GM21717 (cell line): ENCODE results near the gene CACNA1S.

Experiments used
- ATAC-seq: cut with Tn5 transposase; IDR thresholded peaks from one replicate; pipeline ENCODE4 v1.9.1; 2021; ENCODE audit warnings: mild to moderate bottlenecking, moderate library complexity; ENCODE audit not compliant: unreplicated experiment

CACNA1S gene

DNA sequence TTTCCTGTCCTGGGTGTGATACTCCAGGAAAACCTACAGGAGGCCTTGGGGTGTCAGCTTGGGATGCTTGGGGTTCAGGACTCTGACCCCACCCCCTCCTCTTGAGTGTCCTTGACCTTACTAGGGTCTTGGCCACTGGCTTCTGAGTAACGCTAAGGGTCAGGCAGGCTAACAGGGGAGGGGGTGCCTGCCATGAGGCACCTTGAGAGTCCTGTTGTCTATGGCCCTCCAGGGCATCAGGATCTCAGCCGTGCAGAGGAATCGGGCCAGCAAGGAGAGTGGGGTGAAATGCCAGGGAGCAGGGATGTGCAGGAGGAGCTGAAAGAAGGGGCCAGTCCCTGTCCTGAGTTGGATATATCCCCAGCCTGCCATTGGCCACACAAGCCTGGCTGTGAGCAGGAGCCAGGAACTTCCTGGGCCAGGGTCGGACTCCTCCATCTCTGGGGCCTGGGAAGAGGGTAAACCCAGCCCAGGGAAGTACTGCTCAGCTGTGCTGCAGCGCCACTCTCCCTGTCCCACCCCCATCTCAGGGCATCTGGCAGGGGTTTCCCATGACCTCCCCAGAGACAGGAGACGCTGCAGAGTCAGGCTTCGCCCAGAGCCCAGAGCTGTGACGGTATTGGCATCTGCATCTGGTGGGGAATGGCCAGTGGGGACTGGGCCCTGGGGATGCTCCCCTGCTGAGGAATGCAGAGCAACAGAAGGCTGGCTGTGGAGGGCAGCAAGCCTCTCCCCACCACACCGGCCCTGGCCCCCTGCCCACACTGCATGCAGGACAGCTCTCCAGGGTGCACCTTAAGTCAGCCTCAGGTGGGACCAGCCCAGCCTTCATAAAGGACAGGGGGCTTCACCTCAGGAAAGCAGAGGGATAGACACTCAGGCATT is 95.0 kb downstream of the CACNA1S start:
- no peak for ATAC-seq

DNA sequence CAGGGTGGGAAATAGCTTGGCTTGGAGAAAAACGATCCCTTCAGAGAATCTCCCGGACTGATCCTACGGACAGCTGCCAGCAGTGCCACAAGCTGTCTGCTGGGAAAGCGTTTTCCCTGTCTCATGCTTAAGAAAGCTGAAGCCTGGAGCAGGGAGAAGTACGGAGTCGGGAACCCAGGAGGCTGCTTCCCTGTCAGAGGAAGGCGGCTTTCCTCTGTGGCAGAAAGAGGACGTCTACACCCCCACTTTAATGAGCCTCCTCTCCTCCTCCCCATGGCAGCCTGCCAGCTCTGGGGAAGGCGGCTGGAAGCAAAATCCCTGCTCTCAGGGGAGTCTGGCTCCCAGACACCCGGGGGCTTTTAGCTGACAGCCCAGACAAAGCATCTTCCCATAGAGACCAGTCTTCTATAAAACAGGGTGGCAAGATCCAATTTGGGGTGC is 96.0 kb downstream of the CACNA1S start:
- ATAC-seq, result no peak

DNA sequence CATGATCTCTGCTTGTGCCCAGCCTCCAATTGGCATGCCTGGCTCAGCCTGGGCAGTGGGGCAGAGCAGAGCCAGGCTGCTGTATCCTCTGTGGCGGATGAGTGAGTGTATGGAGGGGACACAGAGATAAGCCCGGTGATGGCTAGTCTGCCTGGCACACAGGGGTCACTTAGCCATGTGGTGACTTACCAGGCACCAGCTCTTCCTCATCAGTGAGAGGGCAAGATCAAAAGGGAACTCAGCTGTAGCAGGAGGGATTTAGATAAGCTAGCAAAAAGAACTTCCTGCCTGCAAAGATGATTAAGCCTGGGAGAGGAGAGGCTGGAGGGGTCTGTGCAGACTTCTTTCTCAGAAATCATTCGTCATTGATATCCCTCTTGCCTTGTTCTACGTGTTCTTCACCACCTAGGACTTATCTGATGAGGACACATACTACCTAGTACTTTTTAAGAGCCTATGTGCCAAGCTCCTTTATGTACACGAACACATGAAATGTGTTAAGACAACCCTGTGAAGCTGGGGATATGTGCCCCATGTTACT is 96.6 kb downstream of the CACNA1S start:
- no peak for ATAC-seq

DNA sequence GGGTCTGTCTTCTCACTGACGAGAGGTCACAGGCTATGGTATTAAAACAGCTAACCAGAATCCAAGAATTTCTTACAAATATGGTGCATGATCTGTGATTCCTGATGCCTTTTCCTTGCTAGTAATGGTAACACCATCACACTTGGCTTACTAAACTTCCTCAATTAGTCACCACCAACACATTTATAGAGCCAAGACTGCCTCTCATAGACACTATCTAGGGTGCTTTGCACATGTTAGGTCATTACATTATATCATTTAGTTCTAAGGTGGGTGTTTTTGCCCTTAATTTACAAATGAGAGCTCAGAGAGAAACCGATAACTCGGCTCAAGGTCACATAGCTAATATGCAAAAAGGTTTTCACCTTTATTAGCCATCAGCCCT is 97.4 kb downstream of the CACNA1S start:
- ATAC-seq, result no peak

DNA sequence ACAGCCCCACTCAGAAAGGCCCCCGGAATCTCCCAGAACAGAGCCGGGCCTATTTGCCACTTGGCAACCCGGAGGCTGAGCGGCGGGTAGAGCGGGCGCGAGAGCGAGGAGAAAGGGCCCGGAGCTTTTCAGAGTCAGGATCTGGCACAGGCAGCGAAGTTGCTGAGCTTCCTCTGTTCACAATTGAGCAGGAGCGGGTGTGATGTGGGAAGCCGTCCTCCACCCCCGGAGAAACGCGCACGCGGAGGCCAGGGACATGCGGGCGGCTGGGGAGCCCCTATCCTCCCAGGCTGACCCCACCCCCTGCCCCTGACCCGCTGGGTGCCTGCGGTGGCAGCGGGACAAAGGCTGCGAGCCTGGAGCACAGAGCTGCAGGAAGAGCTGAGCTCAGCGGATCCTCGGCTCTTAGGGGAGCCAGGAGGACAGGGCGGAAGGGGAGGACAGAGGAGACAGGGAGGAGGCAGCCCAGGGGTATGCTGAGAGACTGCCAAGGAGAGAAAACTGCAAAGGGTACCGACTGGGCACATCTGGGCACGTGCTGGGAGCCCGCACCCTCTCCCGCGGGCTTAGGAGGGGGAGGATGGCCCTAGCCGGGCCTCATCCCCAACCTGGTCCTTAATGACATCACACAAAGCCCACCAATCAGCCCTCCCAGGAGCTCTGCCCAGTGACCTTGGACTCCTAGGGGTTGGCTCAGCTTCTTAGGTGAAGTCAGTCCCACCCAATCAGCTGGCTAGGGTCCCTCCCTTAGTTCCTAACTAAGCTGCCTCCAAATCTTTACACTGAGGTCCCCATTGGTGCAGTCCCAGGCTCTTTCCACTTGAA is 98.0 kb downstream of the CACNA1S start:
- ATAC-seq, result no peak

DNA sequence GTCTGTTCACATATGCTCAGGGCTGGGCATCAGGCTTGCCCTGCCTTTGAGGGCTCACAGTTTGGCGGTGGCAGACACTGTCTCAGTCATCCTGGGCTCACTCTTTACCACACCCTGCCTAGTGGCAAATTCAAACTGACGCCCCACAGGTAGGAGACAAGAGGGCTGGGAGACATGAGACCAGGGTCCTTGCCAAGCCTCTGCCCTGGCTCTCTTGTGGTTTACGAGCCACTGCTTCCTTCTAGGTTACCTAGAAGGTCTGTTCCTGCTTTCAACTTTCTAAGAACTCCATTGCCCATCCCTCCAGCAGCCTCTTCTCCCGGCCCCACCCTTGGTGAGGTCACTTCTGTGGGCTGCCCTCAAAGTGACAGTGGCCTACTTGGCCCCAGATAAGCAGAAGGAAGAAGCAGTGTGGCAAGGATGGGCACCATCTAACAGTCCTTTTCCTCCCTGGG is 99.2 kb downstream of the CACNA1S start:
- no peak for ATAC-seq

DNA sequence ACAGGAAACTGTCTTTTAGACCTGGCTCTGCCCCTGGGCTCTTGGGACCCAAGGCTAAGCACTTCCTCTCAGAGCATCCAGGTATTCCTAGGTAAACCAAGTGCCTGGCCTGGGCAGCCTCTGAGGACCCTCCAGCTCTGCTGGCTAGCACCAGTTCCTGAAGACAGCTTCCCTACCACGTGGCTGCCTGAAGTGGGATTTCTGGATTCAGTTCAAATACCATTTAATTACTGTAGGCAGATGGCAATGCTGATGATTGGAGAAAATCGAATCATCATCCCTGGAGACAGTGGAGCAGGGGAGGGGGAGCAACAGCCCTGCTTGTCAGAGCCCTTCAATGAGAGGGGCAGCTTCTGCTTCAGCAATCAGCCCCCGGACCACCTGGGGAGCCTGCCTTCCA is 100.6 kb downstream of the CACNA1S start:
- no peak for ATAC-seq

DNA sequence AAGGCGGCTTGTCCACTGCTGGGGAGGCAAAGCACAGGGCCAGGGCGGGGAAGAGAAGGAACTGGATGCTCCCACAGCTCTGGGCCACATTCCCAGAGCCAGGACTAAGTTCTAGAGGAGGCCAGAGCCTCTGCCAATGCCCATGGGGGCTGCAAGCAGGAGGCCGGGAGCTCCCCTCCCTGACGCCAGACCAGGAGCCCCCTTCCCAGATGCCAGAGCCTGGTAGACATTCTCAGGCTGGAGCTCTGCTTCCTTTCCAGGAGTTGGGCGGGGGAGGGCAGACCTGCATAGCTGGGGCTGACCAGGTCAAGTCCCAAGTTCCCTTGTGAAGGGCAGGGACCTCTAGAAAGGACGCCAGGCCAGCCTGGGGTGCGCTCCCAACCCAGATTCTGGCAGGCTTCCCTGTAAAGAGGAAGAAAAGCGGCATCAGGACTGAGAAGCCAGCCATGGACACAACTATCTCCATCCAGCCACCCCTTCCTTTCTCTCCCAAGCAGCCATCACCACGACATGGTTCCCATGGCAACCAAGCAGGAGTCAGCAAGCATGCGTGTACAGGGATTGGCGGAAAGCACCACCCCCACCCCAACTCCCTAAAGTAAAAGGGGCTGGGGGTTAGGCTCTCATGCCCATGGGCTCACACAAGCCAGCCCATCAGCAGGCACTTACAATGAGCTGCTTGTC is 102.1 kb downstream of the CACNA1S start:
- ATAC-seq, result no peak

DNA sequence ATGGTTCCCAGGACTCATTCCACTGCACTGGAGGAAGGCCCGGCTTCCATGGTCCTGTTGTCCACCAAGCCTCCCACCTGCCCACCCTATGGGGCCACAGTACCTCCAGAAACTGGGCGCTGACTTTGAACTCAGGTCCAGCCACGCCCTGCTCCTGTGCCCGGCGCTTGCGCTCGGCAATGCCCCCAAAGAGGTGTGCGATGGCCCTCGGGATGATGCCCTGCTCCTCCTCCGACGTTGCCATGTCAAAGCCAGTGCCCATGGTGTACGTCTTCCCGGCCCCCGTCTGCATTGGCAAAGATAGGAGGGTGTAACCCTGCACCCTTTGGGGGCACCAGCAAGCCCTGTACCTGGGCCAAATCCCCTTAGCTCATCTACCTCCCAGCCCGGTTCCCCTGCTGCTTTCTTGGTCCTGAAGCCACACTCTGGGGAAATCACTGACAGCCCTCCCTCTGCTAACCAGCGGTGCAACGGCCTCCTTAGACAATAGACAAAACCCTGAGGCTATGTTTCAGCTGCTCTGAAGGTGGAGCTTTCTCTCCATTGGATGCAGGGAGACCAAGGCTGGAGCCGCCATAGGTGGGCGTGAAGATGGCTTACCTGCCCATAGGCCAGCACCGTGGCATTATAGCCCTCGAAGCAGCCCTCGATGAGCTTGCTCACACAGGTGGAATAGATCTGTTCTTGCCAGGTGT is 103.4 kb downstream of the CACNA1S start:
- no peak for ATAC-seq

DNA sequence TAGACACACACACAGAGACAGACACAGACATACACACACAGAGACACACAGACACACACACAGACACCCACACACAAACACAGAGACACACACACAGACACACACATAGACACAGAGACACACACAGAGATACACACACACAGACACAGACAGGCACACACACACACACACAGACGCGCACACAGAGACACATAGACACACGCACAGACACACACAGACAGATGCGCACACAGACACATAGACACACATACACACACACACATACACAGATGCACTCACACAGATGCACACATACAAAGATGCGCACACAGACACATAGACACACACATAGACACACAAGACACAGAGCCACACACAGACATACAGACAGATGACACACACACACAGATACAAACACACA is 104.7 kb downstream of the CACNA1S start:
- ATAC-seq, result no peak

DNA sequence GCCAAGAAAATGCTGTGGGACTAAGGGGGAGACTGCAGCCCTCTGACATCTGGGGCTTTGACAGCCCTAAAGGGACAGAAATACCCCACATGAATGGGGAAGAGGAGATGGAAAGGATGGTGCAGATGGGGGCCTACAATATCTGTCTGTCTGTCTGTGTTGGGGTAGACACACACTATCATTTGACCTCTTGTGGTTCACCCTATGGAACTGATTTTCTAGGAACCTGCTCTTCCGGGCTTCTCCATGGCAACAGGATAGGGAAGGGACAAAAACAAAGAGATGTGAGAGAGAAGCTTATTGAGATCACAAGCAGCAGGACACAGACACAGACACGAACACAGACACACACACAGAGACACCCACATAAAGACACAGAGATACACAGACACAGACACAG is 105.8 kb downstream of the CACNA1S start:
- no peak for ATAC-seq

DNA sequence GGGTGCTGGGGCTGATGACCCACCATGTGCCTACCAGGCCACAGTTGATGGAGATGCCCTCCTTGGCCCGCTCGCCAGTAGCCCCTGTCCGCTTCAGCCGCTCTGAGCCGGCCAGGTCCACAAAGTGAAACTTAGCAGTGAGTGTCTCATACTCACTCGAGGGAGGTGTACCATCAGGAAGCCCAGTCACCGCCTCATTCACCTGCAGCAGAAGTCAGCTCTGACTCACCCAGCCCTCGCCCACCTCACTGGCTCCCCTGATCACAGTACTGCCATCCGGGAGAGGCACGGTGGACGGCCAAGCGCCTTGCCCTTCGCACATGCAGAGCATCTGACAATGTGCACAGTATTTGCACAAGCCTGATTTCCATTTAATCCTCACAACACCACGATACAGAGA is 107.5 kb downstream of the CACNA1S start:
- no peak for ATAC-seq

DNA sequence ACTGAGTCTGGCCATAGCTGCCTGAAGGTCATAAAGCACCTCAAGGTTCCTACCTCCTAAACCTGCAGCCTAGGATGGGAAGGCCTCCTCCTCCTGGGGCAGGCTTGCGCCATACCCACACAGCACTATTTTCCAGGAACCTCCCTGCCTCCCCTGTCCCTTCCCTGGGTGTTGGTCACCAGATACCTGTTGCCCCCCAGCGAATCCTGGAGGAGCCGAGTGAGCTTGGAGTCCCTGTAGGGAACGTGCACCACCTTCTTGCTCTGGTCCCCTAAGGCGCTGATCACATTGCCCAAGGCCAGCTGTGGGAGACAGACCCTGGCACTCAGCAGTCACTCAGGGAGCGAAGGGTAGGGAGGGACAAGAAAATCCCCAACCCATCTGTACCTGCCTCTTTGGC is 108.1 kb downstream of the CACNA1S start:
- ATAC-seq, result no peak

DNA sequence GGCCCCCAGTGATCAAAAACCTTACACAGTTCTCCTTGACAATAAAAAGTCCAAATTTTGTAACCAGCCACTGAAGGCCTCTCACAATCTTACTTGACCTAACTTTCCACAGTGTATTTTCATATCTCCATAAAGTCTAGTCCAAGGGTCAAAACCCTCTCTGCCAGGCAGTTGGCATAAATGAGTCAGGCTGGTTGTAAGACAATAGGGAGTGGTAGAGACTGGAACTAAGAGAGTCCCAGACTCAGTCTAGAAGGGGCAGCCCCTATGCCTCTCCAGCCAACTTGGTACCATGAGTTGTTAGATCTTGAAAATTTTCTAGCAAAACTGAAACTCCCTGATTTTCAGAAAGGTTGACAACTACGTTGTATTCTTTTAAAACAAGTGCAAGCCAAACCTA is 109.7 kb downstream of the CACNA1S start:
- no peak for ATAC-seq

DNA sequence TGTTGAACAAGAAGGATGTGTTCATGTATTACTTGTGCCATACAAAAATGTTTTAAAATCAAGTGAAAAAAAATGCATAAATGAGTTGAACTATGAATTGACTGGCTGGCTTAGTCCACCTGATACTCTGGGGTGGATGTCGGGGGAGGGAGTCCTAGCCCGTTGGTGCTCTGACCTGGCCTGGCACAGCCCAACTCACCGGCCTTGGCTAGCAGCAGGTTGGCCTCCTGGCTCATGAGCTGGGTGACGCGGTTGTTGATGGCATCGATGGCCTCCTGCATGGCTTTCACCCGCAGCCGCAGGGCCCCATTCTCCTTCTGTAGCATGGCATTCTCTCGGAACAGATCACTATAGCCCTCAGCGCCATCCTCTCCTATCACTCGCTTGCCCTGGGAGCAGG is 110.3 kb downstream of the CACNA1S start:
- ATAC-seq, result no peak

DNA sequence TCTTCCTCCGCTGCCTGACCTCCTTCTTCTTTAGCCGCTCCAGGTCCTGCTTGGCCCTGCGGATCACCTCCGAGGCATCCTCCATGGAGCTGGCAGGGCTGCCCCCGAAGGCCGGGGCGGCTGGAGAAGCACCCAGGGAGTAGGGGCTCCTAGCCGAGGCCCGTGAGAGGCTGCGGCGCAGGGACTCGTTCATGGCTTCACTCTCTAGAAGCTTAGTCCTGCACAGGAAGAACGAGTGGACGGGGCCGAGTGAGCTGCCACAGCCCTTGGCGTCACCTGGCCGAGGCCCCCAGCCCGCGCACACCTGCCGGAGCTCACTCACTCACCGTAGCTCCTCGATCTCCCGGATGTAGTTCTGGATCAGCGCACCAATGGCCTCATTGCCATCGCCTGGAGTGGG is 111.8 kb downstream of the CACNA1S start:
- no peak for ATAC-seq

DNA sequence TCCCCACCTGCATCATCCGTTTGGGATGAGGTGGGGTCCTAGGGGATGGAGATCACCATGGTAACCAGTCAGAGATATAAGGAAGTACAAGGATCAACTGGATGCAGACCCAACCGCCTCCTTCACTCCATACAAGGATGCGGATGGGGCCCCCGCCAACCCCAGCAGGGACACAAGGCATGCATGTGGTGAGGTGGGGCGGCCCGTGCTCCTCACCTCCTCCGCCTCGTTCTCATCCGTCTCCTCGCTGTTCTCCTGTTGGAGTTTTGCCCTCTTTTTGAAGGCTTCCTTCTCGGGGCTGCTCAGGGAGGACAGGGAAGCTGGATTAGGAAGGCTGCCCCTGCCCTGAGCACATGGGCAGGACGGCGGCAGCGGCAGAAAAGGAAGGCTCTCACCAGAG is 112.6 kb downstream of the CACNA1S start:
- ATAC-seq, result no peak

DNA sequence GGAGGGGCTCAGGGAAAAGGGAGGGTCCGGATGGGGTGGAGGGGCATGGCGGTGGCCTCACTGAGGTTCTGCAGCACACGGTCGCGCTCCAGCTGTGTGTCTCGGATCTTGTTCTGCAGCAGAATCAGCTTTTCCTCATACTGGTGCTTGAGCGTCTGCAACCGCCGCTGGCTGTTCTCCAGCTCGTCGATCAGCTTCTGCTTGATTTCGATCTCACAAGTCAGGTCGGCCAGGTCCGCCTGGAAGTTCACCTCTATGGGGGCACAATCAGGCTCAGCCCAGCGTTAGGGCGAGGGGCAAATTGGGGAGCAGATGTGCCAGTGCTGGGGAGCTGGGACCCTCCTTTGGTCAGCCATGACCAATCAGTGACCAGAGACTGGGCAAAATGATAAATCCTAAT is 113.9 kb downstream of the CACNA1S start:
- no peak for ATAC-seq

DNA sequence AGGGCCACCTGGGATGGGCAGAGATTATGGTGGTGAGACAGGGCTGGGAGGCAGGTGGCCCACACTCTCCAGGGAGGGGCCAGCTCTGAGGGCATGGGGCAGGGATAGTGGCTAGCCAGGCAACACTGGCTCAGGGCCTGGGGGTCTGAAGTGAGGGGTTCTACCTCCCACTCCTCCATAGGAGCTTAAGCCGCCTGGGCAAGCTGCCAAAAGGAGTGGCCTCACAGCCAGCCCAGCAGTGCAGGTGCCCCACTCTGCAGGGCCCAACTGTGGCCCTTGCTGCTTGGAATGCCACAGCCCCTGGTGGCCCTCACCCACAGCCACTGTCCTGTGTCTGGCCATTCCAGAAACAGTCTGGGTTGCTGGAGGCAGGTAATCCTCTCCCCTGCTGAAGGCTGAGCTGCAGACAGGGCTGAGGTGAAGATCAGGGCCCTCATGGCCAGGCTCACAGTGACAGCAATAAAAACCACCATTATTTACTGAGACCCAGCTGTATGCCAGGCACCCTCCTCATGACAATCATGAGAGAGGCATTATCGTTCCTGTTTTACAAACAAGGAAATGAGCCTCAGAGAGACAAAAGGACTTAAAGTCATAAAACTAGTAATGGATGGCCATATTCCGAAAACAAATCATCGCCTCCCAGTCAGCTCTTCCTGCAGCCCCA is 119.7 kb downstream of the CACNA1S start:
- no peak for ATAC-seq

DNA sequence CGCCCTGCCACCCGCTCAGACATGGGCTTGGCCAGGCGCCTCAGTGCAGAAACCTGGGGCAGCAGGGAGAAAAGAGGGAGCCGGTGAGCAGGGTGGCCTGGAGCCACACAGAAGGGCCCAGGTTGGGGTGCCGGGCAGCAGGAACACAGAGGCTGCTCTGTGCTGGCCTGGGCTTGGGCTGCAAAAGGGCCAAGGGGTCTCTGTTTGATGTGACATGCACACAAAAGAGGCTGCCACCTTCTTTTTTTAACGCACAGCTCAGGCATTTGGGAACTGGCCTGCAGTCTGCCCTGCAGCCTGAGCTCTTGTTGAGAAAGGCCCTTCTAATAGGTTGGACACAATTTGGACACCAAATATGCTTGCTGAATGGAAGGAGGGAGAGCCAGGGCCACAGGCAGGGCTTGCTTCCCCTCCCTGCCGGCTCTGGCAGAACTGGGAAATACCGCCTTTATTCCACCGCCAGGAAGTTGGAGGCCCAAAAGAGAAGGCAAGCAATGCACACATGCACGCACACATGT is 121.1 kb downstream of the CACNA1S start:
- ATAC-seq, result no peak
